Liver (tissue), 3 donors: ENCODE data around the gene LGR6.

Source experiments
- ATF3 ChIP-seq: IDR thresholded peaks from 2 replicates; pipeline ENCODE4 v1.6.1; 2016; ENCODE audit warnings: antibody characterized with exemption
- HNF4A ChIP-seq, 2 donors: conservative IDR thresholded peaks; 2 replicates each; pipeline ENCODE4 v1.6.1; 2016; ENCODE audit warnings: antibody characterized with exemption in 2 of 2, mild to moderate bottlenecking in 2 of 2
- MAX ChIP-seq: IDR thresholded peaks from 2 replicates; pipeline ENCODE4 v1.6.1; 2016; ENCODE audit warnings: antibody characterized with exemption
- RAD21 ChIP-seq, 2 donors: IDR thresholded peaks; 2 replicates each; pipeline ENCODE4 v1.6.1; 2016; ENCODE audit warnings: antibody characterized with exemption in 2 of 2, mild to moderate bottlenecking in 2 of 2
- RXRA ChIP-seq, 2 donors: IDR thresholded peaks; 2 replicates each; pipeline ENCODE4 v1.6.1; 2017 to 2018; ENCODE audit warnings: antibody characterized with exemption in 2 of 2, mild to moderate bottlenecking in 1 of 2
- SP1 ChIP-seq: IDR thresholded peaks from 2 replicates; pipeline ENCODE4 v1.6.1; 2018; ENCODE audit warnings: antibody characterized with exemption, mild to moderate bottlenecking
- TAF1 ChIP-seq: conservative IDR thresholded peaks from 2 replicates; pipeline ENCODE4 v1.6.1; 2016; ENCODE audit warnings: antibody characterized with exemption, mild to moderate bottlenecking
- YY1 ChIP-seq: IDR thresholded peaks from 2 replicates; pipeline ENCODE4 v1.6.1; 2016; ENCODE audit warnings: antibody characterized with exemption, mild to moderate bottlenecking
- TF ChIP-seq, protein P1 (sequence below): fragments of 150-350 bp; IDR thresholded peaks from 2 replicates; pipeline ENCODE4 v1.5.1; 2017; ENCODE audit warnings: improper control_type of control experiment, low read depth, low read length; ENCODE audit not compliant: missing input control
- TF ChIP-seq, protein P2 (sequence below): IDR thresholded peaks from 2 replicates; pipeline ENCODE4 v1.6.1; 2016; ENCODE audit warnings: antibody characterized with exemption
- donor health status: healthy.
- donor health status: healthy.

GRCh38 chr1:202187041-202187671, 6.4 kb upstream of the LGR6 start:
- TF ChIP-seq, protein P1, sequence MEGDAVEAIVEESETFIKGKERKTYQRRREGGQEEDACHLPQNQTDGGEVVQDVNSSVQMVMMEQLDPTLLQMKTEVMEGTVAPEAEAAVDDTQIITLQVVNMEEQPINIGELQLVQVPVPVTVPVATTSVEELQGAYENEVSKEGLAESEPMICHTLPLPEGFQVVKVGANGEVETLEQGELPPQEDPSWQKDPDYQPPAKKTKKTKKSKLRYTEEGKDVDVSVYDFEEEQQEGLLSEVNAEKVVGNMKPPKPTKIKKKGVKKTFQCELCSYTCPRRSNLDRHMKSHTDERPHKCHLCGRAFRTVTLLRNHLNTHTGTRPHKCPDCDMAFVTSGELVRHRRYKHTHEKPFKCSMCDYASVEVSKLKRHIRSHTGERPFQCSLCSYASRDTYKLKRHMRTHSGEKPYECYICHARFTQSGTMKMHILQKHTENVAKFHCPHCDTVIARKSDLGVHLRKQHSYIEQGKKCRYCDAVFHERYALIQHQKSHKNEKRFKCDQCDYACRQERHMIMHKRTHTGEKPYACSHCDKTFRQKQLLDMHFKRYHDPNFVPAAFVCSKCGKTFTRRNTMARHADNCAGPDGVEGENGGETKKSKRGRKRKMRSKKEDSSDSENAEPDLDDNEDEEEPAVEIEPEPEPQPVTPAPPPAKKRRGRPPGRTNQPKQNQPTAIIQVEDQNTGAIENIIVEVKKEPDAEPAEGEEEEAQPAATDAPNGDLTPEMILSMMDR = no peak
- TF ChIP-seq MAX (no peak), HNF4A (conservative IDR thresholded peaks at IDR 0.05) (no peak), ATF3 (no peak), RAD21 (IDR thresholded peaks at IDR 0.05) (no peak), TAF1 (no peak), SP1 (no peak), RXRA (IDR thresholded peaks at IDR 0.05) (no peak), YY1 (no peak)
- TF ChIP-seq, protein P2, sequence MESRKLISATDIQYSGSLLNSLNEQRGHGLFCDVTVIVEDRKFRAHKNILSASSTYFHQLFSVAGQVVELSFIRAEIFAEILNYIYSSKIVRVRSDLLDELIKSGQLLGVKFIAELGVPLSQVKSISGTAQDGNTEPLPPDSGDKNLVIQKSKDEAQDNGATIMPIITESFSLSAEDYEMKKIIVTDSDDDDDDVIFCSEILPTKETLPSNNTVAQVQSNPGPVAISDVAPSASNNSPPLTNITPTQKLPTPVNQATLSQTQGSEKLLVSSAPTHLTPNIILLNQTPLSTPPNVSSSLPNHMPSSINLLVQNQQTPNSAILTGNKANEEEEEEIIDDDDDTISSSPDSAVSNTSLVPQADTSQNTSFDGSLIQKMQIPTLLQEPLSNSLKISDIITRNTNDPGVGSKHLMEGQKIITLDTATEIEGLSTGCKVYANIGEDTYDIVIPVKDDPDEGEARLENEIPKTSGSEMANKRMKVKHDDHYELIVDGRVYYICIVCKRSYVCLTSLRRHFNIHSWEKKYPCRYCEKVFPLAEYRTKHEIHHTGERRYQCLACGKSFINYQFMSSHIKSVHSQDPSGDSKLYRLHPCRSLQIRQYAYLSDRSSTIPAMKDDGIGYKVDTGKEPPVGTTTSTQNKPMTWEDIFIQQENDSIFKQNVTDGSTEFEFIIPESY = no peak
